GM18507 (cell line): ENCODE data around the gene WDR1.

Experiments
- DNase-seq: peaks from one replicate; pipeline ENCODE4 v3.0.0; 2011; ENCODE audit warnings: low read depth; ENCODE audit not compliant: insufficient read length; ENCODE audit errors: extremely low spot score
- FAIRE-seq: peaks from 2 replicates; lab custom pipeline; 2011; peaks lifted over from hg19 to GRCh38; lab: Jason Lieb, UNC

The WDR1 gene

GRCh38 chr4:10117359-10118047 is 904 bp upstream of the WDR1 start:
- FAIRE-seq (peak; percentile 56), DNase-seq (no peak)

DNA sequence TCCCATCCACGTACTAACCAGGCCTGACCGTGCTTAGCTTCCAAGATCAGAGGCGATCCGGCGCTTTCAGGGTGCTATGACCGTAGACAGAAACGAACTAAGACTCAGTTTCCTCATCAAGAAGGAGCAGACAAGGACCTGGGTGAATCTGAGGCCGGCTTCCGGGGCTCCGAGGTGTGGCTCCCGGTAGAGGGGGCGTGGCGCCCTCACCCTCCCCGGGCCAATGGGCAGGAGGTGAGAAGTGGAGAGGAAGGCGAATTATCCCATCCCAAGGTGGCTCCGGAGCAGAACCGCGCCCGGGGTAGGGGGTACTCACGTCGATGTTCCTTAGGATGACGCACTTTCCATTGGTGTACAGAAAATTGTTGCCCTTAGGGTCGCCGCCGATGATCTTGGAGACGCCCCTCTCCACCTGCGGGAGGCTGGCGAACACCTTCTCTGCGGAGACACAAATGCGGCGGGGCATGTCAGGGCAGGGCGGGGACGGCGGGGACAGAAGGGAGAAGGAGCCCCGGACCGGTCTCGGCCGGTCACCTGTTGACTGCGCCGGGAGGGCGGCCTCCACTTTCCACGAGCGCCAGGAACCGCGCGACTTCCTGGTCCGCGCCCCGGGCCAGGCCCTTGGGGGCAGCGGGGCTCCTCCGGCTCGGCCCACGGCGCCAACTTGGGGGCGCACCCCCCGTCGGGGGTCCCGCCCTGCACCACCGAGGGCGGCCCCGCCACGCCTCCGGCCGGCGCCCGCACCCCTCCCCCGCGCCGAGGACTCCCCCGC is 616 bp downstream of the WDR1 start:
- FAIRE-seq (peak; percentile 84), DNase-seq (peak; percentile 66)

DNA sequence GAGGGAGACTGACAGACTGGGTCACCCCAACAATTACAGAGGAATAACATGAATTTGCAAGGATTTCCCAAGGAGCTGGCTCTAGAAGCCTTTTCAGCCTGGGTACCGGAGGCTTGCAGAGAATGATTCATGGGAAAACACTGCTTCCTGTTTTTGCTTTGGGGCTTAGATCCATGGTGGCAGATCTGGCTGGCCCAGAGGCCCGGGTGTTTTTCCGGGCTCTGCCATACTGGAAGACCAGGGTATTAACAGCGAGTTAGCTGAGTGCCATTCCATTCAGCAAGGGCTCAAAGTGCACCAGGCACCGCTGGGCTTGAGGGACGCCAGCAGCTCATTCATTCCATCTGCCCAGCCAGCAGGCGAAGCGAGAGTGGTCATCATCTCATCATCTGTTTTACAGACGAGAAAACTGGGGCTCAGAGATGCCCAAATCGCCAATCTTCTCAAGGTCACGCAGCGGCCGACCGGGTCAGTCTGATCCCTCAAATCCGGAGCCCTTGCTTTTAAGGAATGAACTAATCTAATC is 1.3 kb downstream of the WDR1 start:
- FAIRE-seq (no peak), DNase-seq (no peak)

GRCh38 chr4:10114607-10115006 is 2.0 kb downstream of the WDR1 start:
- FAIRE-seq (no peak), DNase-seq (no peak)

- DNase-seq (no peak), FAIRE-seq (no peak)
These were observed 2.5 kb downstream of the WDR1 start for GRCh38 chr4:10114147-10114546.

GRCh38 chr4:10113362-10114047 is 3.1 kb downstream of the WDR1 start:
- DNase-seq (no peak), FAIRE-seq (no peak)

DNA sequence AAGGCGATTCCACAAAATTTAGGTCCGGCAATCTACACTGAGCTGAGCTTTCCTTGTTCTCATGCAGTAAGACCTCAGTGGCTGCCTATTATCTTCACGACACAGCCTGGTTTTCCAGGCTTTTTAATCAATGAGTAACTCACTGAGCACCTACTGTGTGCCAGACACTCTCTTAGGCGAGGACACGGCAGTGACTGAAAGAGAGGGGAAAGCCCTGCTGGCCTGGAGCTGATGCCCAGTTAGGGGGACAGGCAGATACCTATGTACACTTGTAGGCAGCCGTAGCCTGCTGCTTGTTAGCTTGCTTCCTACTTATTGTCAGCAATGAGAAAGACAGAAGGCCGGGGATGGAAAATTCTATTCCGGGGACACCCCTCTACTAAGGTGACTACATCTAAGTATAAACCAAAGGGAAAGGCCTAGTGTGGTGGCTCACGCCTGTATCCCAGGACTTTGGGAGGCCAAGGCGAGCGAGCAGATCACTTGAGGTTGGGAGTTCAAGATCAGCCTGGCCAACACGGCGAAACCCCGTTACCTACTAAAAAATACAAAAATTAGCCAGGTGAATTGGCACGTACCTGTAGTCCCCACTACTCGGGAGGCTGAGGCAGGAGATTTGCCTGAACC is 3.8 kb downstream of the WDR1 start:
- FAIRE-seq (no peak), DNase-seq (no peak)

GRCh38 chr4:10111067-10111801 is 5.4 kb downstream of the WDR1 start:
- FAIRE-seq, result no peak
- no peak for DNase-seq

DNA sequence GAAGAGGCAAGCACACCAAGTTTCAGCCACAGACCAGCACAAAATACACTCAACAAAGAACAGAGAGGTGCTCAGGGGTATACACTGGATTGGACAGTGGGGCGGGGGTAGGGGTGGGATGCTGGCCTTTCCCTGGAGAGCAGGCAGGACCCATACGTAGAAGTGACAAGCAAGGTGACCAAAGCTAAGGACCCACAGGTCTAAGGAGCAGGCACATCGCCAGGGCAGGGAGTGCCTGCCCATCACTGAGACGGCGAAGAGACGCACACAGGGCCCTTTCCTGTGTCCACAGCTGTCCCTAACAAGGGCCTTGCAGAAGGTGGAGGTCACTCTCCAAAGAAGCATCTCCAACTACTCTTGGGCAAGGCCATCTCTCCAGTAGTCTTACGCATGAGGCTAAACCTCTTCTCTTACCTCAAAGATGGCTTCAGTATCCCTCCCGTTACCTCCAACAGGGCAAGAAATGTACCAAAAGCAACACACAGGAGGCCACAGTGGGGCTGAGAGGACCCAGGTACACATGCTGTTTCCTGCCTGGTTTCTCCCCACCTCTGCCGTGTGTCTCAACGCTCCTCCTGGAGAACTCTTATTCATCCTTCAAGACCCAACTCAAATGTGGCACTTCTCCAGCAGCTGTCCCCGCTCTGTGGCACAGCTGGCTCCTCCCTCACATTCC is 6.5 kb downstream of the WDR1 start:
- DNase-seq, result no peak
- no peak for FAIRE-seq

GRCh38 chr4:10108818-10109783 is 7.5 kb downstream of the WDR1 start:
- FAIRE-seq, result no peak
- DNase-seq, result no peak

GRCh38 chr4:10108391-10108790 is 8.2 kb downstream of the WDR1 start:
- FAIRE-seq (no peak), DNase-seq (no peak)

DNA sequence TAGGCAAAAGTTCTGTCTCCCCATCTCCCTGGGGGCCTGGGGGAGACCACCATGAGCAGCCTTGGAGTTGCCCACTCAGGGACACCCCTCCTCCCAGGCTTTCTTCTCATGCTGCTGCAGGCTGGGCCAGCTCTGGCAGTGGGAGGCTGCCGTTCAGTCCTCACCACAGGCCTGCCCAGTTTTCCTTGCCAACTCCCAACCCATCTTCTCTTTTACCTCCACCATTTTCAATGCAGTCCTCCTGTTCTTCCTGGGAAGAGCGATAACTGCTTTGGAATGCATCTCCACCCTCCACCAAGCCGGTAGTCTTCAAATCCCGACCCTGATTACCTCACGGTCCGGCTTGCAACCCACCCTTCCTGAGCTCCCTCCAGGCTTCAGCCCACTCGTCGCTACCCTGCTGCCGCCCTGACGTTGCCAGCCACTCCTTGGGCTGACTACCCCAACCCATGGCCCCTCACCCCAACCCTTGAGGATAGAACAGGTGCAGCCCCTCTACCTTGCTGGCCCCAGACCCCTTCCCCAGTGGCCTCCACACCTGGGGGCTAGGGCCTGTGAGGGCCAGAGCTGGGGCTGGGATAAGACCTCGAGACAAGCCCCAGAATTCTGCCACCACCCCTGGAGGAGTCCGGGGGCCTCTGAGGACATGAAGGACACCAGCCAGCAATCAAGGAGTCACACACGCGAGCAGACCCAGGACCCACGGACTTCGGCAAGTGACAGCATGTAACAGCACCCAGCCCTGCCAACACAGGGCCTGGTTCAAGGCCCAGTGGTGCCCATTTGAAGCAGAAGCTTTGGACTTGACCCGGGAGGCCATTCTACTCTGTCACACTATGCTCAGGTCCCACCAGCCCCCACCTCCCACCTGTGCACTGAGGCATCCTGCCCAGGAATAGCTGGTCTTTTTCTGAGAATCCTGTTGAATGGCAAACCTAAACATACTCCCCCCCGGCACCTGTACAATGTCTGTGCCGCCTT is 9.2 kb downstream of the WDR1 start:
- no peak for FAIRE-seq
- no peak for DNase-seq

DNA sequence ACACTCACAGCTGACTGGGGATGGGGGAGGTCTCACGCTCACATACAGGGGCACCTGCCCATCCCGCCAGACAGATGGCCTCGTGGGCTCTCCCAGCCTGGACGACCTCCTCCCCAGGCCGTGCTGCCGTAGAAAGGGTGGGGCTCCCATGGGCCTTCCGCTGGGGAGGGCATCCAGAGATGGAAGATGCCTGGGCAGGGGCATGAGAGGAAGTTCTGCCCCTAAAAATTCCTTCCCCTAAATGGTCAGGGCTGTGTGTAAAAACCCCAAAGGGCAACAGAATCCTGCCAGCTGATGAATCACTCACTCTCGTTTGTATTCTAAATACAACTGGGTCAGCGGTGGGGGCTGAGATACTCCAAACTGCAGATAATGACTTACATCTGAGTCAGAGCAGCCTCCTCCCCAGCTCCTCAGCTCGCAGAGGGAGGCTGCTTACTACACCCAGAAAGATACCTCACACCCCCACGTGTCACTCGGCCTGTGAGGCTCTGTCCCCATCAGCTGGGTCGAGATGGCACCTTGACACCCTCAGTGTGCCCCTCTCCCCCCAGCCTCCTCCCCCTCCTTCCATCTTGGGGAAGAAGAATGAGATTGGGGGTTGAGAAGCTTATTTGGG is 10.1 kb downstream of the WDR1 start:
- DNase-seq (no peak), FAIRE-seq (no peak)

DNA sequence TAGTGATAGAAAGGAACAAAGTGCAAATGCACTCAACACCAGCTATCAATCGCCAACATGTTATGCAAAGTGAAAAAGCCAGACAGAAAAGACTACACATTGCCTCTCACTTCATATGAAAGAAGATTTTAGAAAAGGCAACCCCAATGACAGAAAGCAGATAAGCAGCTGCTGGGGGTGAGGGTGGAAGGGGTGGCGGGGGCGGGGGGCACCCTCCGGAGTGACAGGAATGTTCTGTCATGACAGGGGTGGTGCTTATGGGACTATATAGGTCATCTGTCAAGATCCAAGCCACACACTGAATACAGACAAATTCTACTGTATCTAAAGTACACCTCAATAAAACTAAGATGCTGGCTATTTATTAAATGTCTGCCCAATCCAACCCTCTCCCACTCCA is 10.7 kb downstream of the WDR1 start:
- DNase-seq (no peak), FAIRE-seq (no peak)

GRCh38 chr4:10105421-10105820 is 11.2 kb downstream of the WDR1 start:
- no peak for DNase-seq
- no peak for FAIRE-seq

DNA sequence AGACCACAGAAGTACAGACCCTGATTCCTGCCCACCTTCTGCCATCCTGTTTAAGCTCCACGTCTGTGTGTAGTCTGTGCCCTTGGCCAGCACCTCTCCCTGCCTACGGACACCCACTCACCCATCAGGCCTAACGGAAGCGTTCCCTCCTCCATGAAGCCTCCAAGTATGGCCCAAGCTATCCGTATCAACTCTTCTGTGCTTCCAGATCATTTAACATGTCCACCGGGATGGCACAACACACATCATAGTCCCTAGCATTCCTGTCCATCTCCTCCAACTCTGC is 11.7 kb downstream of the WDR1 start:
- DNase-seq (no peak), FAIRE-seq (no peak)
